Keratinocyte (primary cell): ENCODE measurements around the gene PDE10A.

Experiments used
- CTCF ChIP-seq, 3 experiments: IDR thresholded peaks in 1 of 3; conservative IDR thresholded peaks in 1 of 3; optimal IDR thresholded peaks in 1 of 3; 2 replicates in 2 of 3; 3 replicates in 1 of 3; pipeline versions ENCODE3 to v1.5.1; 2011; ENCODE audit warnings: low read length in 3 of 3, mild to moderate bottlenecking in 3 of 3, moderate library complexity in 2 of 3, control low read depth in 1 of 3, inconsistent platforms in 1 of 3; ENCODE audit not compliant: insufficient read depth in 2 of 3; ENCODE audit errors: extremely low read depth in 1 of 3
- EZH2 ChIP-seq: IDR thresholded peaks from one replicate; pipeline ENCODE4 v1.6.1; 2012; ENCODE audit warnings: inconsistent platforms, mild to moderate bottlenecking, low read length, moderate library complexity

- TF ChIP-seq CTCF (optimal IDR thresholded peaks at IDR 0.05 in 1 of 3, IDR thresholded peaks at IDR 0.05 in 1 of 3, conservative IDR thresholded peaks at IDR 0.05 in 1 of 3; ENCODE audit: extremely low read depth in 1 of 3, insufficient read depth in 2 of 3, low read length in 3 of 3): no peak
- TF ChIP-seq EZH2: no peak
Observed at GRCh38 chr6:165686596-165687365, 23.7 kb upstream of the PDE10A start.
